RKO (cell line): ENCODE results near the gene HDLBP.

Source experiments
- DNase-seq: peaks from one replicate; pipeline ENCODE4 v3.0.0-alpha.2; 2016; ENCODE audit warnings: low spot score

HDLBP gene

GRCh38 chr2:241315093-241315878 is at the start of gene HDLBP:
HDLBP (minus strand) TSS chr2:241315672; CDS start chr2:241266869, 48,803 bp downstream.
- DNase-seq = peak; percentile 97

- no peak for DNase-seq
These were observed 49.3 kb upstream of the HDLBP start for GRCh38 chr2:241364781-241365180.

- DNase-seq = no peak
These were observed 48.0 kb upstream of the HDLBP start for GRCh38 chr2:241363426-241363825.

- no peak for DNase-seq
These were observed 44.1 kb upstream of the HDLBP start for GRCh38 chr2:241359481-241360045.

- no peak for DNase-seq
These were observed 43.0 kb upstream of the HDLBP start for GRCh38 chr2:241358470-241358869.

GRCh38 chr2:241357531-241357930 is 42.1 kb upstream of the HDLBP start:
- DNase-seq = peak; percentile 25

GRCh38 chr2:241356871-241357260 is 41.4 kb upstream of the HDLBP start:
- peak; percentile 19 for DNase-seq

GRCh38 chr2:241355983-241356870 is 40.8 kb upstream of the HDLBP start, which contains the start of gene FARP2:
FARP2 (plus strand) TSS chr2:241356285; CDS start chr2:241373108, 16,823 bp downstream.
- DNase-seq = peak; percentile 99

GRCh38 chr2:241354668-241355658 is 39.5 kb upstream of the HDLBP start:
- peak; percentile 82 for DNase-seq

- no peak for DNase-seq
These were observed 36.8 kb upstream of the HDLBP start for GRCh38 chr2:241352227-241352626.

GRCh38 chr2:241351640-241352031 is 36.2 kb upstream of the HDLBP start:
- DNase-seq = no peak

- DNase-seq = no peak
These were observed 35.6 kb upstream of the HDLBP start for GRCh38 chr2:241350878-241351639.

- no peak for DNase-seq
These were observed 35.0 kb upstream of the HDLBP start for GRCh38 chr2:241350530-241350877.

GRCh38 chr2:241349941-241350340 is 34.5 kb upstream of the HDLBP start:
- DNase-seq = no peak

GRCh38 chr2:241344925-241345651 is 29.6 kb upstream of the HDLBP start:
- DNase-seq = no peak

GRCh38 chr2:241340631-241341163 is 25.2 kb upstream of the HDLBP start:
- DNase-seq = no peak

- no peak for DNase-seq
These were observed 24.6 kb upstream of the HDLBP start for GRCh38 chr2:241339839-241340630.

- no peak for DNase-seq
These were observed 19.3 kb upstream of the HDLBP start for GRCh38 chr2:241334813-241335212.

- DNase-seq = no peak
These were observed 15.1 kb upstream of the HDLBP start for GRCh38 chr2:241330616-241330981.
